SK-N-SH treated with all-trans-retinoic acid at 6 μM for 48 hours (cell line): ENCODE results near the gene WDR38.

Experiments
- ATAC-seq: fragments of 200-7000 bp; cut with Tn5 transposase; 3 replicates; pipeline ENCODE4 v1.9.1; 2020; ENCODE audit warnings: mild to moderate bottlenecking, moderate library complexity
- ARNTL ChIP-seq: fragments of 450-650 bp; formaldehyde crosslinking; IDR thresholded peaks from 2 replicates; pipeline ENCODE4 v1.5.0; 2020; ENCODE audit warnings: low read depth, mild to moderate bottlenecking, moderate library complexity, borderline replicate concordance
- BACH2 ChIP-seq: fragments of 250-450 bp; sonication (Bioruptor Pico); IDR thresholded peaks from 2 replicates; pipeline ENCODE4 v1.9.0; 2021; ENCODE audit warnings: mild to moderate bottlenecking, borderline replicate concordance
- CSDC2 ChIP-seq: fragments of 250-450 bp; sonication (Bioruptor Pico); IDR thresholded peaks from 2 replicates; pipeline ENCODE4 v1.5.0; 2020; ENCODE audit warnings: mild to moderate bottlenecking, moderate library complexity
- ESRRG ChIP-seq: fragments of 250-450 bp; sonication (Bioruptor Pico); IDR thresholded peaks from 2 replicates; pipeline ENCODE4 v1.6.1; 2021; ENCODE audit warnings: mild to moderate bottlenecking
- ISL1 ChIP-seq: fragments of 250-450 bp; sonication (Bioruptor Pico); IDR thresholded peaks from 2 replicates; pipeline ENCODE4 v2.1.2; 2022; ENCODE audit warnings: mild to moderate bottlenecking, moderate library complexity
- OSR1 ChIP-seq: fragments of 250-450 bp; sonication (Bioruptor Pico); IDR thresholded peaks from 2 replicates; pipeline ENCODE4 v1.8.0; 2022; ENCODE audit warnings: moderate library complexity, mild to moderate bottlenecking, inconsistent platforms
- PPARA ChIP-seq: fragments of 250-450 bp; sonication (Bioruptor Pico); IDR thresholded peaks from 2 replicates; pipeline ENCODE4 v1.5.0; 2020; ENCODE audit warnings: mild to moderate bottlenecking, borderline replicate concordance
- RARB ChIP-seq: fragments of 250-450 bp; sonication (Bioruptor Pico); IDR thresholded peaks from 2 replicates; pipeline ENCODE4 v1.8.0; 2021; ENCODE audit warnings: mild to moderate bottlenecking, moderate library complexity
- SNAI2 ChIP-seq: fragments of 250-450 bp; sonication (Bioruptor Pico); IDR thresholded peaks from 2 replicates; pipeline ENCODE4 v1.5.0; 2020; ENCODE audit warnings: mild to moderate bottlenecking, moderate library complexity
- TCF4 ChIP-seq: fragments of 250-450 bp; sonication (Bioruptor Pico); IDR thresholded peaks from 2 replicates; pipeline ENCODE4 v1.8.0; 2021; ENCODE audit warnings: mild to moderate bottlenecking, moderate library complexity, borderline replicate concordance
- TOX ChIP-seq: fragments of 250-450 bp; sonication (Bioruptor Pico); IDR thresholded peaks from 2 replicates; pipeline ENCODE4 v1.8.0; 2021; ENCODE audit warnings: mild to moderate bottlenecking, moderate library complexity, borderline replicate concordance
- ZC3H10 ChIP-seq: fragments of 250-450 bp; sonication (Bioruptor Pico); IDR thresholded peaks from 2 replicates; pipeline ENCODE4 v1.5.1; 2021; ENCODE audit warnings: mild to moderate bottlenecking, moderate library complexity
- ZFP3 ChIP-seq: fragments of 250-450 bp; sonication (Bioruptor Pico); IDR thresholded peaks from 2 replicates; pipeline ENCODE4 v1.5.0; 2020; ENCODE audit warnings: mild to moderate bottlenecking, moderate library complexity
- ZFP30 ChIP-seq: fragments of 450-650 bp; formaldehyde crosslinking; IDR thresholded peaks from 2 replicates; pipeline ENCODE4 v1.5.0; 2022; ENCODE audit warnings: mild to moderate bottlenecking, moderate library complexity
- ZNF565 ChIP-seq: fragments of 450-650 bp; formaldehyde crosslinking; conservative IDR thresholded peaks from 2 replicates; pipeline ENCODE4 v1.5.0; 2020; ENCODE audit warnings: low read depth, mild to moderate bottlenecking, moderate library complexity
- ZNF70 ChIP-seq: fragments of 450-650 bp; formaldehyde crosslinking; IDR thresholded peaks from 2 replicates; pipeline ENCODE4 v1.5.0; 2020; ENCODE audit warnings: mild to moderate bottlenecking, moderate library complexity
- ZNF8 ChIP-seq: fragments of 450-650 bp; formaldehyde crosslinking; IDR thresholded peaks from 2 replicates; pipeline ENCODE4 v1.5.0; 2020; ENCODE audit warnings: mild to moderate bottlenecking, moderate library complexity
- TF ChIP-seq, protein P1 (sequence below): fragments of 250-450 bp; sonication (Bioruptor Pico); IDR thresholded peaks from 2 replicates; pipeline ENCODE4 v1.5.1; 2020; ENCODE audit warnings: low read depth, mild to moderate bottlenecking, moderate library complexity
- TF ChIP-seq, protein P2 (sequence below): fragments of 250-450 bp; sonication (Bioruptor Pico); IDR thresholded peaks from 2 replicates; pipeline ENCODE4 v1.8.0; 2020; ENCODE audit warnings: mild to moderate bottlenecking, moderate library complexity, borderline replicate concordance
- TF ChIP-seq, protein P3 (sequence below): fragments of 250-450 bp; sonication (Bioruptor Pico); IDR thresholded peaks from 2 replicates; pipeline ENCODE4 v1.5.0; 2020; ENCODE audit warnings: mild to moderate bottlenecking, moderate library complexity
- TF ChIP-seq, protein P4 (sequence below): fragments of 250-450 bp; sonication (Bioruptor Pico); IDR thresholded peaks from 2 replicates; pipeline ENCODE4 v1.8.0; 2021; ENCODE audit warnings: low read depth, mild to moderate bottlenecking, moderate library complexity, borderline replicate concordance
- TF ChIP-seq, protein P5 (sequence below): fragments of 250-450 bp; sonication (Bioruptor Pico); IDR thresholded peaks from 2 replicates; pipeline ENCODE4 v1.5.1; 2021; ENCODE audit warnings: mild to moderate bottlenecking, moderate library complexity

Gene WDR38

DNA sequence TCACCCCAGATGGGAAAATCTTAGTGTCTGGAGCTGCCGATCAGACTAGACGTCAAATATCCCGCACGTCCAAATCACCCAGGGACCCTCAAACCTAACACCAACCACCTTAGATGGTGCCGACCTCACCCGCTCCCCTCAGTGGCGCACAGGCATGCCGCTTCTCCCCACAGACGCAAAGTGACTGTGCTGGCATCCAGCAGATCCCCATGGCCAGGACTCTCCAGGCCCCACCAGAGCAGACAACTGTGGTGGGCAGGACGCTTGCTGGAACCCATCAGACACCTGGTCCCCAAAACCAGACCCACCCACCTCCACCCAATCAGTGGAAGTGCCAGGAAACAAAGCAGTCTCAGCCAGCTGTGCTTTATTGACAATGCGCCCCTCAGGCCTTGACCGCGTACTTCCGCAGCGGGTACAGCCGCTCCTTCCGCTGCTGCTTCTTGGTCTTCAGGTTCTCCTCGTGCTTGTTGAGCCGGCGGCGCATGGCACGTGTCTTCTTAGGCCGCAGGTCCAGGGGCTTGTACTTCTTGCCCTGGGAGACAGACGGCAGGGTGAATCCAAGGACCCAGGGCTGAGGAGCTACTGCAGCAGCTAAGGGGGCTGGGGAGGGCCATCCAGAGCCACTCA lies 4.4 kb downstream of the WDR38 start:
- ATAC-seq = no peak
- TF ChIP-seq ZNF70 (CRISPR knock-in tag) (no peak), PPARA (CRISPR knock-in tag) (no peak), CSDC2 (no peak), BACH2 (no peak), ZFP3 (CRISPR knock-in tag) (no peak), SNAI2 (CRISPR knock-in tag) (no peak), ZNF8 (CRISPR knock-in tag) (no peak), OSR1 (CRISPR knock-in tag) (no peak), ESRRG (CRISPR knock-in tag) (no peak), RARB (CRISPR knock-in tag) (no peak), ZC3H10 (CRISPR knock-in tag) (no peak), TCF4 (CRISPR knock-in tag) (no peak), ZFP30 (CRISPR knock-in tag) (no peak), ARNTL (CRISPR knock-in tag) (no peak), ISL1 (CRISPR knock-in tag) (no peak)
- TF ChIP-seq, protein P1, sequence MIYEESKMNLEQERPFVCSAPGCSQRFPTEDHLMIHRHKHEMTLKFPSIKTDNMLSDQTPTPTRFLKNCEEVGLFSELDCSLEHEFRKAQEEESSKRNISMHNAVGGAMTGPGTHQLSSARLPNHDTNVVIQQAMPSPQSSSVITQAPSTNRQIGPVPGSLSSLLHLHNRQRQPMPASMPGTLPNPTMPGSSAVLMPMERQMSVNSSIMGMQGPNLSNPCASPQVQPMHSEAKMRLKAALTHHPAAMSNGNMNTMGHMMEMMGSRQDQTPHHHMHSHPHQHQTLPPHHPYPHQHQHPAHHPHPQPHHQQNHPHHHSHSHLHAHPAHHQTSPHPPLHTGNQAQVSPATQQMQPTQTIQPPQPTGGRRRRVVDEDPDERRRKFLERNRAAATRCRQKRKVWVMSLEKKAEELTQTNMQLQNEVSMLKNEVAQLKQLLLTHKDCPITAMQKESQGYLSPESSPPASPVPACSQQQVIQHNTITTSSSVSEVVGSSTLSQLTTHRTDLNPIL (CRISPR knock-in tag) = no peak
- TF ChIP-seq, protein P2, sequence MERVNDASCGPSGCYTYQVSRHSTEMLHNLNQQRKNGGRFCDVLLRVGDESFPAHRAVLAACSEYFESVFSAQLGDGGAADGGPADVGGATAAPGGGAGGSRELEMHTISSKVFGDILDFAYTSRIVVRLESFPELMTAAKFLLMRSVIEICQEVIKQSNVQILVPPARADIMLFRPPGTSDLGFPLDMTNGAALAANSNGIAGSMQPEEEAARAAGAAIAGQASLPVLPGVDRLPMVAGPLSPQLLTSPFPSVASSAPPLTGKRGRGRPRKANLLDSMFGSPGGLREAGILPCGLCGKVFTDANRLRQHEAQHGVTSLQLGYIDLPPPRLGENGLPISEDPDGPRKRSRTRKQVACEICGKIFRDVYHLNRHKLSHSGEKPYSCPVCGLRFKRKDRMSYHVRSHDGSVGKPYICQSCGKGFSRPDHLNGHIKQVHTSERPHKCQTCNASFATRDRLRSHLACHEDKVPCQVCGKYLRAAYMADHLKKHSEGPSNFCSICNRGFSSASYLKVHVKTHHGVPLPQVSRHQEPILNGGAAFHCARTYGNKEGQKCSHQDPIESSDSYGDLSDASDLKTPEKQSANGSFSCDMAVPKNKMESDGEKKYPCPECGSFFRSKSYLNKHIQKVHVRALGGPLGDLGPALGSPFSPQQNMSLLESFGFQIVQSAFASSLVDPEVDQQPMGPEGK (CRISPR knock-in tag) = no peak
- TF ChIP-seq, protein P3, sequence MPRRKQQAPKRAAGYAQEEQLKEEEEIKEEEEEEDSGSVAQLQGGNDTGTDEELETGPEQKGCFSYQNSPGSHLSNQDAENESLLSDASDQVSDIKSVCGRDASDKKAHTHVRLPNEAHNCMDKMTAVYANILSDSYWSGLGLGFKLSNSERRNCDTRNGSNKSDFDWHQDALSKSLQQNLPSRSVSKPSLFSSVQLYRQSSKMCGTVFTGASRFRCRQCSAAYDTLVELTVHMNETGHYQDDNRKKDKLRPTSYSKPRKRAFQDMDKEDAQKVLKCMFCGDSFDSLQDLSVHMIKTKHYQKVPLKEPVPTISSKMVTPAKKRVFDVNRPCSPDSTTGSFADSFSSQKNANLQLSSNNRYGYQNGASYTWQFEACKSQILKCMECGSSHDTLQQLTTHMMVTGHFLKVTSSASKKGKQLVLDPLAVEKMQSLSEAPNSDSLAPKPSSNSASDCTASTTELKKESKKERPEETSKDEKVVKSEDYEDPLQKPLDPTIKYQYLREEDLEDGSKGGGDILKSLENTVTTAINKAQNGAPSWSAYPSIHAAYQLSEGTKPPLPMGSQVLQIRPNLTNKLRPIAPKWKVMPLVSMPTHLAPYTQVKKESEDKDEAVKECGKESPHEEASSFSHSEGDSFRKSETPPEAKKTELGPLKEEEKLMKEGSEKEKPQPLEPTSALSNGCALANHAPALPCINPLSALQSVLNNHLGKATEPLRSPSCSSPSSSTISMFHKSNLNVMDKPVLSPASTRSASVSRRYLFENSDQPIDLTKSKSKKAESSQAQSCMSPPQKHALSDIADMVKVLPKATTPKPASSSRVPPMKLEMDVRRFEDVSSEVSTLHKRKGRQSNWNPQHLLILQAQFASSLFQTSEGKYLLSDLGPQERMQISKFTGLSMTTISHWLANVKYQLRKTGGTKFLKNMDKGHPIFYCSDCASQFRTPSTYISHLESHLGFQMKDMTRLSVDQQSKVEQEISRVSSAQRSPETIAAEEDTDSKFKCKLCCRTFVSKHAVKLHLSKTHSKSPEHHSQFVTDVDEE = no peak
- TF ChIP-seq, protein P4, sequence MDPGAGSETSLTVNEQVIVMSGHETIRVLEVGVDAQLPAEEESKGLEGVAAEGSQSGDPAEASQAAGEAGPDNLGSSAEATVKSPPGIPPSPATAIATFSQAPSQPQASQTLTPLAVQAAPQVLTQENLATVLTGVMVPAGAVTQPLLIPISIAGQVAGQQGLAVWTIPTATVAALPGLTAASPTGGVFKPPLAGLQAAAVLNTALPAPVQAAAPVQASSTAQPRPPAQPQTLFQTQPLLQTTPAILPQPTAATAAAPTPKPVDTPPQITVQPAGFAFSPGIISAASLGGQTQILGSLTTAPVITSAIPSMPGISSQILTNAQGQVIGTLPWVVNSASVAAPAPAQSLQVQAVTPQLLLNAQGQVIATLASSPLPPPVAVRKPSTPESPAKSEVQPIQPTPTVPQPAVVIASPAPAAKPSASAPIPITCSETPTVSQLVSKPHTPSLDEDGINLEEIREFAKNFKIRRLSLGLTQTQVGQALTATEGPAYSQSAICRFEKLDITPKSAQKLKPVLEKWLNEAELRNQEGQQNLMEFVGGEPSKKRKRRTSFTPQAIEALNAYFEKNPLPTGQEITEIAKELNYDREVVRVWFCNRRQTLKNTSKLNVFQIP (CRISPR knock-in tag) = no peak
- TF ChIP-seq, protein P5, sequence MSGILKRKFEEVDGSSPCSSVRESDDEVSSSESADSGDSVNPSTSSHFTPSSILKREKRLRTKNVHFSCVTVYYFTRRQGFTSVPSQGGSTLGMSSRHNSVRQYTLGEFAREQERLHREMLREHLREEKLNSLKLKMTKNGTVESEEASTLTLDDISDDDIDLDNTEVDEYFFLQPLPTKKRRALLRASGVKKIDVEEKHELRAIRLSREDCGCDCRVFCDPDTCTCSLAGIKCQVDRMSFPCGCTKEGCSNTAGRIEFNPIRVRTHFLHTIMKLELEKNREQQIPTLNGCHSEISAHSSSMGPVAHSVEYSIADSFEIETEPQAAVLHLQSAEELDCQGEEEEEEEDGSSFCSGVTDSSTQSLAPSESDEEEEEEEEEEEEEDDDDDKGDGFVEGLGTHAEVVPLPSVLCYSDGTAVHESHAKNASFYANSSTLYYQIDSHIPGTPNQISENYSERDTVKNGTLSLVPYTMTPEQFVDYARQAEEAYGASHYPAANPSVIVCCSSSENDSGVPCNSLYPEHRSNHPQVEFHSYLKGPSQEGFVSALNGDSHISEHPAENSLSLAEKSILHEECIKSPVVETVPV = no peak

DNA sequence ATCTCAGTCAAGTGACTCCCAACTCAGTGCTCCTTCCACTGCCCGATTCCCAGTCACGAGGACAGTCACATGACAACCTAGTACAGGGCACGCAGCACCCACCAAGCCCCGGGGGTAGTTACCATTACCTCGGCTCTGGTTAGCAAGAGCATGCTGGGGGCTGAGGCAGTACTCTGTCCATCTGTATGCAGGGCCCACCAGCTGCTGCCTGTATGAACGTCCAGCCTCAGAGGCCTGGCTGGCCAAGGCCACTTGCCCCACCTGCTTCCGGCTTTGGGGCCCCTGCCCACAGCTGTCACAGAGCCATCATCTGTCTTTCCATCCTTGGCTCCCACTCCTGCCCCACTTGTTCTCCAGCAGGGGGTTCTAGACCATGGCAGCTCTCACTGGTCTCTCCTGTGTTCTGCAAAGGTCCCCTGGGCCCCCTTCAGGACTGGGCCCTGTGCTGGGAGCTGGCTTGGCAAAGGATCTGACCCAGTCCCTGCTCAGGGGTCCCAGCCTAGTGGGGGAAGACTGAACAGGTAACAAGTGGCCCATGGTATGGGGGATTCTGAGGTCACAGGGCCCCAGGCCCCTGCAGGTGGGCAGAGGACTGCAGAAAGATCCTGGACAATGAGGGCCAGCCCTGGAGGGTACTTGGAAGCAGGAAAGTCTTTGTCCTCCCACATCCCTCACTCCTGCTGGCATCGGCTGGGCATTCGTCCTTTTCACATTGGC lies 5.2 kb downstream of the WDR38 start:
- ATAC-seq = no peak
- TF ChIP-seq RARB (CRISPR knock-in tag) (no peak), OSR1 (CRISPR knock-in tag) (no peak), ZNF565 (no peak), ZFP30 (CRISPR knock-in tag) (no peak), TOX (CRISPR knock-in tag) (no peak), SNAI2 (CRISPR knock-in tag) (no peak), ISL1 (CRISPR knock-in tag) (no peak), BACH2 (no peak), ZNF8 (CRISPR knock-in tag) (no peak), ESRRG (CRISPR knock-in tag) (no peak), ZFP3 (CRISPR knock-in tag) (no peak)
- TF ChIP-seq, protein P3 = no peak
- TF ChIP-seq, protein P4 (CRISPR knock-in tag) = no peak
